Loucy (cell line): ENCODE data around the gene ACSF2.
"Not testable (repeated sequence)": the region's sequence is repeated elsewhere in the genome, so short reads cannot be mapped to it uniquely, and the experiment has no call there.

Experiments used
- H2AFZ ChIP-seq: fragments of 200-600 bp; sonication (generic); 2 replicates; pipeline ENCODE4 v1.6.0; 2016; ENCODE audit warnings: antibody characterized with exemption, mild to moderate bottlenecking, low read length, moderate library complexity
- H3F3A ChIP-seq: fragments of 200-600 bp; 2 replicates; pipeline ENCODE4 v1.6.0; 2016; ENCODE audit warnings: antibody characterized with exemption, low read depth, mild to moderate bottlenecking
- H3K27me3 ChIP-seq: fragments of 200-600 bp; sonication (generic); 2 replicates; pipeline ENCODE4 v1.6.1; 2014; ENCODE audit warnings: low read length, mild to moderate bottlenecking; ENCODE audit not compliant: insufficient read depth, poor library complexity, severe bottlenecking
- H3K36me3 ChIP-seq: fragments of 200-600 bp; sonication (generic); 2 replicates; pipeline ENCODE4 v1.6.1; 2016; ENCODE audit warnings: low read length; ENCODE audit not compliant: insufficient read depth
- H3K4me1 ChIP-seq: fragments of 200-600 bp; sonication (generic); 2 replicates; pipeline ENCODE4 v1.5.1; 2014; ENCODE audit warnings: low read length, mild to moderate bottlenecking; ENCODE audit not compliant: insufficient read depth, poor library complexity, severe bottlenecking
- H3K4me2 ChIP-seq: fragments of 200-600 bp; sonication (generic); 2 replicates; pipeline ENCODE4 v1.6.0; 2014; ENCODE audit warnings: antibody characterized with exemption, low read length, low read depth, mild to moderate bottlenecking; ENCODE audit not compliant: poor library complexity, severe bottlenecking
- H3K4me3 ChIP-seq: fragments of 200-600 bp; sonication (generic); 2 replicates; pipeline ENCODE4 v1.5.1; 2014; ENCODE audit warnings: low read length, mild to moderate bottlenecking, mixed read lengths; ENCODE audit not compliant: poor library complexity, severe bottlenecking
- H3K79me2 ChIP-seq: fragments of 200-600 bp; sonication (generic); 2 replicates; pipeline ENCODE4 v1.6.1; 2014; ENCODE audit warnings: low read length; ENCODE audit not compliant: insufficient read depth
- H3K9ac ChIP-seq: fragments of 200-600 bp; sonication (generic); 2 replicates; pipeline ENCODE4 v1.6.0; 2014; ENCODE audit warnings: mild to moderate bottlenecking, low read depth, low read length, moderate library complexity; ENCODE audit not compliant: poor library complexity, severe bottlenecking
- H3K9me2 ChIP-seq: fragments of 200-600 bp; sonication (generic); replicated peaks from 2 replicates; pipeline ENCODE4 v1.6.1; 2016; ENCODE audit warnings: low read depth, low read length, mixed read lengths
- H3K9me3 ChIP-seq: fragments of 200-600 bp; sonication (generic); 2 replicates; pipeline ENCODE4 v1.6.1; 2014; ENCODE audit warnings: mild to moderate bottlenecking, antibody characterized with exemption, low read length, low read depth; ENCODE audit not compliant: insufficient read depth
- H4K20me1 ChIP-seq: fragments of 200-600 bp; sonication (generic); 2 replicates; pipeline ENCODE4 v1.6.0; 2014; ENCODE audit warnings: antibody characterized with exemption, low read length, mild to moderate bottlenecking; ENCODE audit not compliant: insufficient read depth, poor library complexity, severe bottlenecking
- EZH2phosphoT487 ChIP-seq: fragments of 200-600 bp; IDR thresholded peaks from 2 replicates; pipeline ENCODE4 v1.6.1; 2018; ENCODE audit warnings: antibody characterized with exemption, mild to moderate bottlenecking, moderate library complexity, borderline replicate concordance
- TF ChIP-seq, protein P1 (sequence below): fragments of 200-600 bp; sonication (generic); conservative IDR thresholded peaks from 2 replicates; pipeline ENCODE4 v1.5.1; 2014; ENCODE audit warnings: mild to moderate bottlenecking, antibody characterized with exemption, low read length

ACSF2 gene

DNA sequence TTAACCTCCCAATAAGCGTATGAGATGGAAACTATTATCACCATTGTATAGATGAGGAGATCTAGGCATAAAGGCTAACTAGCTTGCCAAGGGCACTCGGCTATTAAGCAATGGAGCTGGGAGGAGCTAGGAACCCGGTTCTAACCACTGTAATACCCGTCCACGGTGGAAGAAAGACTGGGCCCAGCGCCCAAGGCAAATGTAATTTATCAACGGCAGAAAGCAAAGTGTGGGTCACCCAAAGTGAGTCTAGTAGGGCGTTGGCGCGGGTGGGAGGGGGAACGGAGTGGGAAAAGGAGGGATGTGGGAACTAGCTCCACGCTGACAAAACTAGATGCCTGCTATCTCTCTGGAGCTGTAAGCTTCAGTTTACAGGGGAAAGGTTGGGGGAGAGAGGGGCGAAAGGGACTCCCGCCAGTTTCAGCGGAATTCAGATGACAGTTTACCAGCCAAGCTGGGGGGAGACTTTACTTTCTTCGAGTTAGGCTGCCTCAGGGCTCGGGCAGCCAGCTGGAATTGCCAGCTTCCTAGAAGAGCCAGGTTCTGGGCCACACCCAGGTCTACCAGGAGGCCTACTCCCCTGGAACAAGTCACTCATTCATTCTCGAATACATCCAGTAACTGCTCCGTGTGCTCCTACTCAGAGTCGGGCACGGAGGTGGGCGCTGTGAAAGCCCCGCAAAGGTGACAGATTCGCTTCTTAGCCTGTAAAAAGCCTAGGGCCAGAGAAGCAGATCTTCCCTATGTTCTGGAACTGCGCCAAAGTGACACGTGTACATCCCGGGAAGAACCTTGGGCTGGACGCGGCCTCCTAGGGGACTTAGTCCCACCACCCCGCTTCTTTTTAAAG is 29.5 kb upstream of the ACSF2 start:
- TF ChIP-seq, protein P1, sequence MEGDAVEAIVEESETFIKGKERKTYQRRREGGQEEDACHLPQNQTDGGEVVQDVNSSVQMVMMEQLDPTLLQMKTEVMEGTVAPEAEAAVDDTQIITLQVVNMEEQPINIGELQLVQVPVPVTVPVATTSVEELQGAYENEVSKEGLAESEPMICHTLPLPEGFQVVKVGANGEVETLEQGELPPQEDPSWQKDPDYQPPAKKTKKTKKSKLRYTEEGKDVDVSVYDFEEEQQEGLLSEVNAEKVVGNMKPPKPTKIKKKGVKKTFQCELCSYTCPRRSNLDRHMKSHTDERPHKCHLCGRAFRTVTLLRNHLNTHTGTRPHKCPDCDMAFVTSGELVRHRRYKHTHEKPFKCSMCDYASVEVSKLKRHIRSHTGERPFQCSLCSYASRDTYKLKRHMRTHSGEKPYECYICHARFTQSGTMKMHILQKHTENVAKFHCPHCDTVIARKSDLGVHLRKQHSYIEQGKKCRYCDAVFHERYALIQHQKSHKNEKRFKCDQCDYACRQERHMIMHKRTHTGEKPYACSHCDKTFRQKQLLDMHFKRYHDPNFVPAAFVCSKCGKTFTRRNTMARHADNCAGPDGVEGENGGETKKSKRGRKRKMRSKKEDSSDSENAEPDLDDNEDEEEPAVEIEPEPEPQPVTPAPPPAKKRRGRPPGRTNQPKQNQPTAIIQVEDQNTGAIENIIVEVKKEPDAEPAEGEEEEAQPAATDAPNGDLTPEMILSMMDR, result no peak
- no peak for TF ChIP-seq EZH2phosphoT487
- Histone ChIP-seq H4K20me1 (peaks cover 45% of the 10 kb centered on the region), H3K79me2 (peaks cover 54% of the 10 kb centered on the region), H3K9ac (peak overlapping the region; percentile 98), H3K4me2 (peak overlapping the region; percentile 96), H3F3A (no peaks in the 10 kb centered on the region), H3K36me3 (peaks cover 35% of the 10 kb centered on the region; the same call in 1 of the 2 replicates), H3K9me2 (no peaks in the 10 kb centered on the region), H2AFZ (peak overlapping the region; percentile 59; the same call in 1 of the 2 replicates), H3K27me3 (no peaks in the 10 kb centered on the region), H3K9me3 (no peaks in the 10 kb centered on the region), H3K4me1 (peaks cover 25% of the 10 kb centered on the region), H3K4me3 (peak overlapping the region; percentile 98)

DNA sequence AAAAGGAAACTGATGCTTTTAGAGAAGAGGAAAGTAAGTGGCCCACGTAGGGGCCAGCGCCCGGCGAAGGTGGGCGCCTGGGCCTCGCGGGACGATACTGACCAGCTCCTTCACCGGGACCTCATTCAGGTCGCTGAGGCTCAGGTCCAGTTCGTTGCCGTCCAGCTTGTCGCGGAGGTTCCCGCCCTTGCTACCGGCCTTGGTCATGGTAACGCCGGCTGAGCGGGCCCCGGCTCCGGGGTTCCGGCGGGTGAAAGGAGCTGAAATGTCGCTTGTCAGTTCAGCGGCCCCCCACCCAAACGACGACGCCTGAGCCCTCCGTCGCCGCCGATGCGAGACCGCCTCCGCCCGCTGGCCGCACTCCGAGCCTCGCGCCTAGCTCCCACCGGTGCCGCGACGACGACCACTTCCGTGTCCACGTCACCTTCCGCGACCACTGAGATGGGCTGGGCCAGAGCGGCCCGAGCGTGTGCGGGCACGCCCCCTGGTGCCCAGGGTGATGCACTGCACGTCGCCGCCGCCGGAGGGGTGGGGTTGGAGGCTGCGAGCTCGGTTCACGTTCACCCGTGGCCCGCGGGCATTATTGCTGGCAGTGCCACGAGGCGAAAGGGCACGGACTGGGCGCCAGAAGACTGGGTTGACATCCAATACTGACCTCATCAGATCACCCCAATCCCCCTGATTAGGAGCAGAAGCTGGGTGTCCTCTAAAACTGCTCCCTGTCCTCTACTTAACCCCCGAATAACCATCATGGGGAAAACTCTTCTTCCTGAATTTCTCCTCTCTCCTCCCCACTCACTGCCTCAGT is 28.7 kb upstream of the ACSF2 start, which contains the start of gene LRRC59:
TSS of gene LRRC59 (minus strand) at position 413 of the 808 bp plus-strand sequence. CDS start at position 207, 206 bp downstream.
- H2AFZ ChIP-seq, result peak within 1 kb of the TSS; percentile 99
- H3K36me3 ChIP-seq, result peaks cover 26% of the 10 kb centered on the region; the same call in 1 of the 2 replicates
- no peak for TF ChIP-seq EZH2phosphoT487
- TF ChIP-seq, protein P1, result peak; percentile 86
- H3K4me3 ChIP-seq, result peak within 1 kb of the TSS; percentile 98
- H4K20me1 ChIP-seq, result peaks cover 45% of the 10 kb centered on the region
- peak within 1 kb of the TSS; percentile 98 for H3K9ac ChIP-seq
- peaks cover 50% of the 10 kb centered on the region for H3K79me2 ChIP-seq
- no peaks in the 10 kb centered on the region for H3F3A ChIP-seq
- no peaks in the 10 kb centered on the region for H3K9me2 ChIP-seq
- peaks cover 25% of the 10 kb centered on the region for H3K4me1 ChIP-seq
- H3K4me2 ChIP-seq, result peak within 1 kb of the TSS; percentile 96
- no peaks in the 10 kb centered on the region for H3K27me3 ChIP-seq
- no peaks in the 10 kb centered on the region for H3K9me3 ChIP-seq

DNA sequence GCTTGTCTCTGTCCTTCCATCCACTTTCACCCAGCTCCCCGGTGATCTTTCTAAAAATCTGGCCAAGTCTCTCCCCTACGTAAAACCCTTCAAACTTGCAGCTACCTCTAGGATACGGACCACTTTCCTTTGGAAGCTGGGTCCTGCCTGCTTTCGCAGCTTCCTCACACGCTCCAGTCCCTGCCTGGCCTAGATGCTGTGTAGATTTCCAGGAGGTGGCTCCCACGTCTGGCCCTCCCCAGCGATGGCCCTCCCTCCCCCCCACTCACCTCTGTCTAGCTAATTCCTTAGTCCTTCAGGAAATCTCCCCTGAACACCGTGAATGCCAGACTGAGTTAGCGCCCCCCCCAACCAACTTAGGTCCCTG is 28.1 kb upstream of the ACSF2 start:
- Histone ChIP-seq H3F3A (no peaks in the 10 kb centered on the region), H3K79me2 (peaks cover 44% of the 10 kb centered on the region), H3K4me2 (peak overlapping the region; percentile 96), H3K4me3 (peak overlapping the region; percentile 98), H3K36me3 (peaks cover 20% of the 10 kb centered on the region; the same call in 1 of the 2 replicates), H3K9me3 (no peaks in the 10 kb centered on the region), H3K9ac (peak overlapping the region; percentile 98), H3K9me2 (no peaks in the 10 kb centered on the region), H4K20me1 (peaks cover 41% of the 10 kb centered on the region), H2AFZ (peak overlapping the region; percentile 99), H3K4me1 (peaks cover 25% of the 10 kb centered on the region), H3K27me3 (no peaks in the 10 kb centered on the region)
- no peak for TF ChIP-seq EZH2phosphoT487
- TF ChIP-seq, protein P1, result no peak

DNA sequence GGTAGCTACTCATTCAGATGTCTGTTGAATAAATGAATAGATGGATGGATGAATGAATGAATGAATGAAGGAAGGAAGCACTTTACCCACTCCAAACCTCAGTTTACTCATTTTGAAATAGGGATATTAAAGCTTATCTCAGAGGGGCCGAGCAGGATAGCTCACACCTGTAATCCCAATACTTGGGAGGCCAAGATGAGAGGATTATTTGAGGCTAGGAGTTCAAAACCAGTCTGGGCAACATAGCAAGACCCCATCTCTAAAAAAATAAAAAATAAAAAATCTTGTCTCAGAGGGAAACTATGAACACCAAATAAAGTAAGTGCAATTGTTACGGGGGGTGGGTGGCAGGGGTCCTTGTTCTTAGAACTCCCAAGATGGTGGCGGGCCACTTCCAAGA is 27.3 kb upstream of the ACSF2 start:
- peaks cover 34% of the 10 kb centered on the region for H4K20me1 ChIP-seq
- H3K4me3 ChIP-seq, H3F3A ChIP-seq, H3K27me3 ChIP-seq, H3K9me2 ChIP-seq, H3K9me3 ChIP-seq, H3K4me2 ChIP-seq, H2AFZ ChIP-seq, H3K9ac ChIP-seq: not testable (repeated sequence)
- H3K4me1 ChIP-seq, result peaks cover 25% of the 10 kb centered on the region
- H3K36me3 ChIP-seq, result peaks cover 13% of the 10 kb centered on the region; the same call in 1 of the 2 replicates
- H3K79me2 ChIP-seq, result peaks cover 37% of the 10 kb centered on the region
